ENCODE measurements around the gene FAM13C.

DNA sequence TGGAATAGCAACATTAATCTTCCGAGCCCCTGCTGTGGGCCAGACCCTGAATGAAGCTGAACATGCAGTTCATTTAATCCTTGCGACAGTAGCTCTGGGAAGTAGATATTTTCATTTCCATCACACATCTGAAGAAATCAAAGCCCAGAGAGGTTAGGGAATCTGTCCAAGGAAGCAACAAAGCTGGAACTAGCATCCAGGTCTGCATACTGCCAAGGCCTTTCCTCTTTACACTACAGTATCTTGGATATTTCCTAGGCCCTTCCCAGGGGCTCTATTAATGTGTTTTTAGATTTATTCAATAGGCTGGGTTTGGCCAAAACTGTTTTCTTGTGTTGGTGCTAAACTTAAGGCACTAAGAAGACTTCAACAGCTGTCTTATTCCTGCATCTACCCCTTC lies 48.1 kb downstream of the FAM13C start:
- TF ChIP-seq POLR2A (IDR thresholded peaks at IDR 0.05), result no peak
- TF ChIP-seq CTCF (IDR thresholded peaks at IDR 0.05), result no peak

Measured in Peyer's patch (tissue), 4 donors.